GM23248 (cell line): ENCODE measurements around the gene FTSJ1.

Source experiments
- EZH2 ChIP-seq: fragments of 200-600 bp; sonication (generic); IDR thresholded peaks from 2 replicates; pipeline ENCODE4 v1.6.1; 2018; ENCODE audit warnings: antibody characterized with exemption, mild to moderate bottlenecking; ENCODE audit not compliant: insufficient read depth, poor library complexity, severe bottlenecking
- EZH2phosphoT487 ChIP-seq: fragments of 200-600 bp; sonication (generic); IDR thresholded peaks from 2 replicates; pipeline ENCODE4 v1.6.1; 2018; ENCODE audit warnings: antibody characterized with exemption, moderate library complexity, mild to moderate bottlenecking, low read depth; ENCODE audit not compliant: insufficient read depth

DNA sequence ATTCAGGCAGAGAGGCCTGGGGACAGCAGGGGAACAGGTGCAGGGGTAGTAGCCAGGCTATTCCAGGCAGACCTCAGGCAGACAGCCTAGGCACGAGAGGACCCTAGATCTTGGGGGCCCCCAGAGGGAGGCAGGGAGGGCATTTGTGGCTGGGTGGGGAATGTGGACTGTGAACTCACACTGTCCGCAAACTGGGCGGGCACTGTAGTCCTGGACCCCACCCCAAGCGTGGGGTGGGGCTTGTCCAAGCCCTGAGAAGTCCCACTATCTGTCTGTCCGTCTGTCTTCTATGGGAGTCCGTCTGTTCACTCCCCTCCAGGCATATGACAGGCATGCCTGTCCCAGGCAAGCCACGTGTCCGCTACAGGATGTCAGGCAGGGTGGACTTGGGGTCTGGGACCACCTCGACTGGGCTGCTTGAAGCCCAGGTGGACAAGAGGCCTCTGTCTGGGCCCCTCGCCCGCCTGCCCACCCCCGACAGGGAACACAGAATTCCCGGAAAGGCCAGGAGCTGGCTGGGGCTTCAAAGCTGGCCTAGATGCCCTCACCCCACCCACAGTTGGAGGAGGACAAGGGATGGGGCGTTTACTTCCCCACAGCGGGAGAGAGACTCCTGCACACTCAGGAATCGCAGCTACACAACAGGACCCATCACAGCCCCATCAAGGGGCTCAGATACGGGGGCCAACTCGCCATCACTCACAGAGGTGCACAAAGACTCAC lies 5.7 kb upstream of the FTSJ1 start, which contains the start of gene SLC38A5:
- no peak for TF ChIP-seq EZH2phosphoT487
- TF ChIP-seq EZH2, result no peak
